Hepatocyte (in vitro differentiated cells): Measurements from ENCODE around the gene APOO.

Source experiments
- EZH2phosphoT487 ChIP-seq: fragments of 200-600 bp; sonication (generic); IDR thresholded peaks from one replicate; pipeline ENCODE4 v1.6.1; 2018; ENCODE audit warnings: antibody characterized with exemption, mild to moderate bottlenecking, low read depth, moderate library complexity; ENCODE audit not compliant: unreplicated experiment, severe bottlenecking
- TF ChIP-seq, protein P1 (sequence below): fragments of 200-600 bp; sonication (generic); IDR thresholded peaks from 2 replicates; pipeline ENCODE4 v1.5.1; 2016; ENCODE audit warnings: antibody characterized with exemption, mild to moderate bottlenecking; ENCODE audit not compliant: poor library complexity

DNA sequence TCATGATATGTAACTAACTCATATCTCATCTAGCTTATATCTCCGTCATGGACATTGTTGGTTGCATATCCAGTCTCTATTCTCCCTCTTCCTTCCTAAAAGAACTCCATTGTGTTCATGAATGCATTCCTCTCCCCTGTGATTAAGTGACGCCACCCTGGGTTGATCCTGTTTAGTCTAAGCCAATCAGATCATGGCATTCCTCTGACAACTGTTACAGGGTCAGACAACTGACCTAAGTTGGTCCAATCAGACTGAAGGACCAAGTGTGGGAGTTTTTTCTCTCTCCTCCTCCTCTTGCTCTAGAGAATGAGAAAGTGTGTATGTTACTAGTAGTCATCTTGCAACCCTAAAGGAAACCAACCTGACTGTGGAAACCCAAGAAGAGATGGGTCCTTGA, 3.6 kb downstream of the APOO start:
- TF ChIP-seq, protein P1, sequence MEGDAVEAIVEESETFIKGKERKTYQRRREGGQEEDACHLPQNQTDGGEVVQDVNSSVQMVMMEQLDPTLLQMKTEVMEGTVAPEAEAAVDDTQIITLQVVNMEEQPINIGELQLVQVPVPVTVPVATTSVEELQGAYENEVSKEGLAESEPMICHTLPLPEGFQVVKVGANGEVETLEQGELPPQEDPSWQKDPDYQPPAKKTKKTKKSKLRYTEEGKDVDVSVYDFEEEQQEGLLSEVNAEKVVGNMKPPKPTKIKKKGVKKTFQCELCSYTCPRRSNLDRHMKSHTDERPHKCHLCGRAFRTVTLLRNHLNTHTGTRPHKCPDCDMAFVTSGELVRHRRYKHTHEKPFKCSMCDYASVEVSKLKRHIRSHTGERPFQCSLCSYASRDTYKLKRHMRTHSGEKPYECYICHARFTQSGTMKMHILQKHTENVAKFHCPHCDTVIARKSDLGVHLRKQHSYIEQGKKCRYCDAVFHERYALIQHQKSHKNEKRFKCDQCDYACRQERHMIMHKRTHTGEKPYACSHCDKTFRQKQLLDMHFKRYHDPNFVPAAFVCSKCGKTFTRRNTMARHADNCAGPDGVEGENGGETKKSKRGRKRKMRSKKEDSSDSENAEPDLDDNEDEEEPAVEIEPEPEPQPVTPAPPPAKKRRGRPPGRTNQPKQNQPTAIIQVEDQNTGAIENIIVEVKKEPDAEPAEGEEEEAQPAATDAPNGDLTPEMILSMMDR = no peak
- TF ChIP-seq EZH2phosphoT487 = no peak
